ENCODE results near the gene ARL4A. TPM values are rescaled to one million over a fixed set of nuclear protein-coding genes. Genes with fewer than 3 reads are reported as not detected.
"Not testable (repeated sequence)": the region's sequence is repeated elsewhere in the genome, so short reads cannot be mapped to it uniquely, and the experiment has no call there.

Gene ARL4A
- total and polyA plus RNA-seq, 9 of the 15 experiments (the other 6 are each of a cell fraction or from before 2014, with no cell fraction given): 118 to 688 (median 172) TPM

GRCh38 chr7:12691388-12691787 is 4.0 kb downstream of the ARL4A start:
- CTCF ChIA-PET (ENCODE audit: low intra/inter-chr PET ratio): interaction anchor here (1.1 kb wide), 1 partner anchor 571 kb away, joined by 3 read pairs; no protein-coding TSS in a partner anchor
- peak overlapping the region; percentile 61 for H3K4me3 ChIP-seq
- peak overlapping the region; percentile 55 to 81; a peak in 3 of 4 replicates for H3K9ac ChIP-seq (ENCODE audit: insufficient read depth in 1 of 2, low read depth in 2 of 2, low read length in 2 of 2)
- peak overlapping the region; percentile 81 for H3K4me2 ChIP-seq (ENCODE audit: insufficient read depth, low read length)
- peaks cover 57% of the 10 kb centered on the region for H3K36me3 ChIP-seq (ENCODE audit: control insufficient read depth, insufficient read depth, low read length)
- H3K9me1 ChIP-seq (ENCODE audit: control insufficient read depth, insufficient read depth, low read length); H3K9me3 ChIP-seq (replicated peaks; ENCODE audit: control insufficient read depth, insufficient read depth, low read depth, low read length); H2AFZ ChIP-seq (ENCODE audit: low read depth, low read length); ATAC-seq; DNase-seq (ENCODE audit: extremely low read depth in 1 of 4, low spot score in 3 of 4); H3K27me3 ChIP-seq (ENCODE audit: control insufficient read depth in 2 of 2, insufficient read depth in 2 of 2, low read length in 2 of 2); BruUV-seq (replicated peaks); in situ Hi-C loops (cut with MboI); H3K4me1 ChIP-seq (replicated peaks in 1 of 2; ENCODE audit: control insufficient read depth in 2 of 2, insufficient read depth in 2 of 2, low read length in 2 of 2): not testable (repeated sequence)
- peaks cover 98% of the 10 kb centered on the region for H3K79me2 ChIP-seq (ENCODE audit: control insufficient read depth, insufficient read depth, low read length)
- intact Hi-C loops (cut with micrococcal nuclease): loop anchor here (2.0 kb wide), 1 partner anchor 1291 kb away; no protein-coding TSS in a partner anchor
- WGBS (ENCODE audit: insufficient coverage, low coverage, missing lambda C conversion rate): 19% methylated on average over 3 of the region's 3 CpGs
- peak; percentile 11 for FAIRE-seq
- H4K20me1 ChIP-seq (replicated peaks; ENCODE audit: control insufficient read depth, insufficient read depth, low read length): peaks cover 34% of the 10 kb centered on the region
- POLR2A ChIA-PET: interaction anchor here (0.6 to 3.9 kb wide), 5 partner anchors 22 to 36 kb away, joined by 3 to 23 read pairs (median 3); no protein-coding TSS in a partner anchor
- TF ChIP-seq LARP7 (IDR thresholded peaks at IDR 0.05) (0 out of 2 replicates have a peak, but pooled peaks have one; percentile 22), RBM25 (IDR thresholded peaks at IDR 0.05; ENCODE audit: low read depth, low read length, severe bottlenecking) (peak; percentile 49), ZNF121 (CRISPR knock-in tag; conservative IDR thresholded peaks at IDR 0.05) (peak; percentile 75), BCOR (IDR thresholded peaks at IDR 0.05) (peak; percentile 36; the same call in 1 of the 2 replicates), POLR2B (IDR thresholded peaks at IDR 0.05; ENCODE audit: low read depth, partially characterized antibody) (peak; percentile 37), HDAC2 (IDR thresholded peaks at IDR 0.05) (peak; percentile 81), HDAC1 (IDR thresholded peaks at IDR 0.05) (peak in 1 of 2 experiments; percentile 62; a peak in 2 of 4 replicates), MLLT1 (IDR thresholded peaks at IDR 0.05) (peak; percentile 86 to 94), NCOR1 (IDR thresholded peaks at IDR 0.05) (peak; percentile 48), KDM1A (IDR thresholded peaks at IDR 0.05) (peak; percentile 82 to 90), HDGF (IDR thresholded peaks at IDR 0.05) (0 out of 2 replicates have a peak, but pooled peaks have one; percentile 38), POLR2AphosphoS5 (IDR thresholded peaks at IDR 0.05; ENCODE audit: control insufficient read depth, insufficient read depth, low read depth, low read length) (0 out of 2 replicates have a peak, but pooled peaks have one; percentile 31), ZNF384 (IDR thresholded peaks at IDR 0.05; ENCODE audit: low read depth, low read length) (peak; percentile 57; the same call in 1 of the 2 replicates)
- TF ChIP-seq, protein P1, sequence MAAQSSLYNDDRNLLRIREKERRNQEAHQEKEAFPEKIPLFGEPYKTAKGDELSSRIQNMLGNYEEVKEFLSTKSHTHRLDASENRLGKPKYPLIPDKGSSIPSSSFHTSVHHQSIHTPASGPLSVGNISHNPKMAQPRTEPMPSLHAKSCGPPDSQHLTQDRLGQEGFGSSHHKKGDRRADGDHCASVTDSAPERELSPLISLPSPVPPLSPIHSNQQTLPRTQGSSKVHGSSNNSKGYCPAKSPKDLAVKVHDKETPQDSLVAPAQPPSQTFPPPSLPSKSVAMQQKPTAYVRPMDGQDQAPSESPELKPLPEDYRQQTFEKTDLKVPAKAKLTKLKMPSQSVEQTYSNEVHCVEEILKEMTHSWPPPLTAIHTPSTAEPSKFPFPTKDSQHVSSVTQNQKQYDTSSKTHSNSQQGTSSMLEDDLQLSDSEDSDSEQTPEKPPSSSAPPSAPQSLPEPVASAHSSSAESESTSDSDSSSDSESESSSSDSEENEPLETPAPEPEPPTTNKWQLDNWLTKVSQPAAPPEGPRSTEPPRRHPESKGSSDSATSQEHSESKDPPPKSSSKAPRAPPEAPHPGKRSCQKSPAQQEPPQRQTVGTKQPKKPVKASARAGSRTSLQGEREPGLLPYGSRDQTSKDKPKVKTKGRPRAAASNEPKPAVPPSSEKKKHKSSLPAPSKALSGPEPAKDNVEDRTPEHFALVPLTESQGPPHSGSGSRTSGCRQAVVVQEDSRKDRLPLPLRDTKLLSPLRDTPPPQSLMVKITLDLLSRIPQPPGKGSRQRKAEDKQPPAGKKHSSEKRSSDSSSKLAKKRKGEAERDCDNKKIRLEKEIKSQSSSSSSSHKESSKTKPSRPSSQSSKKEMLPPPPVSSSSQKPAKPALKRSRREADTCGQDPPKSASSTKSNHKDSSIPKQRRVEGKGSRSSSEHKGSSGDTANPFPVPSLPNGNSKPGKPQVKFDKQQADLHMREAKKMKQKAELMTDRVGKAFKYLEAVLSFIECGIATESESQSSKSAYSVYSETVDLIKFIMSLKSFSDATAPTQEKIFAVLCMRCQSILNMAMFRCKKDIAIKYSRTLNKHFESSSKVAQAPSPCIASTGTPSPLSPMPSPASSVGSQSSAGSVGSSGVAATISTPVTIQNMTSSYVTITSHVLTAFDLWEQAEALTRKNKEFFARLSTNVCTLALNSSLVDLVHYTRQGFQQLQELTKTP (IDR thresholded peaks at IDR 0.05; ENCODE audit: low read depth in 1 of 2, partially characterized antibody in 2 of 2): peak in 1 of 2 experiments; percentile 46
- peak overlapping the region; percentile 1; the same call in 1 of the 3 replicates for H3K27ac ChIP-seq (ENCODE audit: extremely low read depth, low read depth, low read length)
